OCI-LY7 (cell line): ENCODE data around the gene POGZ.

Source experiments
- CTCF ChIP-seq: fragments of 200-600 bp; sonication (generic); conservative IDR thresholded peaks from 2 replicates; pipeline ENCODE4 v1.5.1; 2014; ENCODE audit warnings: mild to moderate bottlenecking, antibody characterized with exemption, low read length, moderate library complexity, mixed read lengths
- EZH2phosphoT487 ChIP-seq: fragments of 200-600 bp; sonication (generic); IDR thresholded peaks from 2 replicates; pipeline ENCODE4 v1.6.1; 2018; ENCODE audit warnings: low read depth, borderline replicate concordance, mild to moderate bottlenecking, mixed run types, antibody characterized with exemption, low read length, moderate library complexity, mixed read lengths

GRCh38 chr1:151372058-151372934 is 87.0 kb downstream of the POGZ start, which contains the start of gene SELENBP1:
- TF ChIP-seq CTCF (no peak), EZH2phosphoT487 (no peak)
